Stimulated activated CD4-positive, alpha-beta T cell treated with anti-CD3 and anti-CD28 coated beads, Interleukin-1b, Interleukin-23, amount 100 ng/mL, for 1 hour (primary cell): ENCODE measurements around the gene EEPD1.
"Not testable (repeated sequence)": the region's sequence is repeated elsewhere in the genome, so short reads cannot be mapped to it uniquely, and the experiment has no call there.

Experiments used
- DNase-seq, 2 donors: peaks; one replicate each; pipeline ENCODE4 v3.0.0-alpha.2; 2020; ENCODE audit warnings: low read depth in 2 of 2

EEPD1 gene

DNA sequence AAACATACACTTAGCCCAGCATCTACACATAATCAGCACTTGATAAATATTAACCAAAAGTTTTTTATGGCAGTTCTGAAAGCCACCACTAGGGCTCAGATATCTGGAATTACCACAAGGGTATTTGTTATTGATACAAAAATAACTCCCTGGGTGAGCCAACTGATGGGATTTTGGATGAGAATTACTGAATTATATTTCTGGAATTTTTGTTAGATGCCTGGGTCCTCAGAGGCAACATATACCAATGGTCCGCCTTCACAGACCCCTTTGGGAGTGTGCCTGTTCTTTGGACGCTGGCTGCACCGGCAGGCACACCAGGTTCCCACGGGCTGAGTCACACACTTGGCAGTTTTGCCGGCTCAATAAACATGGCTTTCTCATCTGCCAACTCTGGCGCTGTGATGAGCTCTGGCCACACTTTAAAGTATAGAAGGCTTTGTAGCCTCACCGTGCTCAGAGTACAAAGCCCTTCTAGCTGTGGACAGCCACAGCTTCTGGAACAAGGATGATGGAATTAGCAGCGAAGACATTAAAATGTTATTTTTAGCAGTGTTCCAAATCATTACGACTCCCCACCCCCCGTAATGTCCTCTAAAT is 24.5 kb upstream of the EEPD1 start:
- no peak for DNase-seq

GRCh38 chr7:36129048-36129534 is 24.0 kb upstream of the EEPD1 start:
- DNase-seq, result no peak

DNA sequence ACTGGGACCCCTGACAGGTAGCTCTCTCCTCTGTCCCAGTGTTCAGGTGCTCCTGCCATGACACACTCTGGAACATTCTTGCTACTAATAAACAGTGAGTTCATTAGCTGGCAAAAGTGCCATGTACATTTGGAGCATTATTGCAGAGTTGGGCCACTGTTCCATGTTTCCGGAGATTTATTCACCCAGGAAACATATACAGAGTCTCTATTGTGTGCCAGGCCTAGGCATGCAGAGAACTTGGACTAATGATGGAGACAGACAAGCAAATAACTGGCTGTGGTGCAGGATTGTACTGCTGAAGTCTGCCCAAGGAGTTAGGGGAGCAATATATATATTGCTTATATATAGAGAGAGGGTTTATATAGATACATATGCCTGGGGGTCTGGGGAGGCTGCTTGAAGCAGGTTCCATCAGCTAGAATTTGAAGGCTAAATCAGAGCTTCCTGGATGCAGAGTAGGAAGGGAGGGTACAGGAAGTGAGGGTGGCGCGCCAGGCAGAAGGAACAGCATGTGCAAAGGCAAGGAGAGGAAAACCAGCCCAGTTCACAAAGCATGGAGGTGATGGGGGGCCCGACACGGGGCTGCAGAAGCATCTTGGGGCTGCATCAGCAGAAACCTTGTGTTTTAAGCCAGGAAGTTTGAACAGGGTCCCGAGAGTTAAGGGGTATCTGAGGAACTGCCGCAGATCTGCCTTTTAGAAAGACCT is 22.7 kb upstream of the EEPD1 start:
- DNase-seq, result no peak

DNA sequence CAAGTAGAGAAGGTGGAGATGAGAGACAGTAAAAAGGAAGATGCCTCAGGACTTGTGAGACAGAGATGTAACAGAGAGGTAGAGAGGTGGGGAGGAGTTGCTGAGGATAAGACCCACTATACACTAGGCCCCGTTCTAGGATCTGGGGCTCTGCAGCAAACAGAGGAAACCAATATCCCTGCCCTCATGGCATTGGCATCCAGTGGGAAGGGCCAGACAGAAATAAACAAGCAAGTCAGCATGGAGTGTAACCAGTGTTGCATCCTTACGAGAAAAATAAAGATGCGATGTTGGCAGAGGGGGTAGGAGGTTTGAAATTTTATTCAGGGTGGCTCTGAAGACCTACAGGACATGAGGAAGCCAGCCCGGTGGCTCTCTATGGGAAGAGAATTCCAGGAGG is 22.0 kb upstream of the EEPD1 start:
- DNase-seq, result no peak

GRCh38 chr7:36131499-36131898 is 21.6 kb upstream of the EEPD1 start:
- DNase-seq, result no peak

DNA sequence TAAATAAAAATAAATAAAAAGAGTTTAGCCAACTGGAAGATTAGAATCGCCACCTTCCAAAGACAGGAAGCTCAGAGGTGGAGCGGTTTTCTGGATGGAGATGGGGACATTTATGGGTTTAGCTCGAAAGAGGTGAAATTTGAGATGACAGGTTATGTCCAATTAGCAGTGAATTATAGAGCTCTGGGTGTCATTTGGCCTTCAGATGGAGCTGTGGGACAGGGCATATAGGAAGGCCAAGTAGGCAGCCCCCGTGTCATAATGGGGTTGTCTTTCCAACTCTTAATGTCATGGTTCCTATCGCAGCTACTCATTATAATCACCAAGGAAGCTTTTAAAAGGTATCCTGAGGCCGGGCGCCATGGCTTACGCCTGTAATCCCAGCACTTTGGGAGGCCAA is 21.0 kb upstream of the EEPD1 start:
- no peak for DNase-seq

GRCh38 chr7:36135700-36136099 is 17.4 kb upstream of the EEPD1 start:
- DNase-seq, result no peak

DNA sequence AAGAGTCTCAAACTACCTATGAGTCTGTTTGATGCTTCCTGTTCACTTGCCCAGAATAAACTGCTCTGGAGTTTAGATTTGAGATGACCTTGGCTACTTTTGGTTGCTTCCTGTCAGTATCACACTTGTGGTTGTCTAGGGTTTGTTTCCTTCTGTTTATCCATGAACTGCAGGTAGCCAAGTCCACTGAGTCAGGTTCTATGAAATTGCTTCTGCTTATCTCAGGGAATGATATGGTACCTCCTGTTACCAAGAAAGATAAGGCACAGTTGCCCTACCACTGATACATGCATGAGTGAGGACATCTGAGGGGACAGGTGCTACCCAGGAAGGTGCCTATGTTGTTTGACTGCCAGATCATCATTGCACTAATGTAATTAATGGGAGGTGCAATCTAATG is 15.8 kb upstream of the EEPD1 start:
- no peak for DNase-seq

DNA sequence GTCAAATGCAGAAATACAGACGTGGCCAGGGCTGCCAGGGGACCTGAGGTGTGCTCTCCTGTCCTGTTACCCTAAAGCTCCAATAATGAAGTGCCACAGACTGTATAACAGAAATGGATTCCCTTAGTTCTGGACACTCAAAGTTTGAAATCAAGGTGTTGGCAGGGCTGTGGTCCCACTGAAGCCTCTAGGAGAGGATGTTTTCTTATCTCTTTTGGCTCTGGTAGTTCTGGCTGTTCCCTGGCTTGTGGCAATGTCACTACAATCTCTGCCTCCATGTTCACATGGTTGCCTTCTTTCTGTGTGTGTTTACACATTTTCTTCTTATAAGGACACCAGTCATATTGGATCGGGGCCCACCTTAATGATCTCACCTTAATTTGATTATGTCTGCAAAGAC is 15.3 kb upstream of the EEPD1 start:
- no peak for DNase-seq

DNA sequence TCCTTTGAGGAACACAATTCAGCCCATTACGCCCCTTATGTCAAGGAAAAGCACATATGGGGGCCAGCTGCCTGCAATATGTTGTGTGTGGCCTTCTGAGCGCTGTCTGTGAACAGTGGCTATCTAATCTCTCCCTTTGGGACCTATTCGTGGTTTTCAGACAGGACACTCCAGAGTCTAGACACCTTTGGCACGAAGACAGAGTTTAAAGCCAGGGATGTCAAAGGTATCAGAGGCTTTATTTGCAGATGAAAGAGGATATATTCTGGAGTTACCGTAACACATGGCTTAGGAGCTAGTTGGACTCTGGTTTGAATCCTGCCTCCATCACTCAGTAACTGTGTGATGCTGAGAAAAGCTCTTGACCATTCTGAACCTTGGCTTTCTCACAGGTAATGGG is 14.8 kb upstream of the EEPD1 start:
- DNase-seq, result no peak

GRCh38 chr7:36141351-36141750 is 11.7 kb upstream of the EEPD1 start:
- DNase-seq, result no peak

GRCh38 chr7:36141850-36142249 is 11.2 kb upstream of the EEPD1 start:
- no peak for DNase-seq

DNA sequence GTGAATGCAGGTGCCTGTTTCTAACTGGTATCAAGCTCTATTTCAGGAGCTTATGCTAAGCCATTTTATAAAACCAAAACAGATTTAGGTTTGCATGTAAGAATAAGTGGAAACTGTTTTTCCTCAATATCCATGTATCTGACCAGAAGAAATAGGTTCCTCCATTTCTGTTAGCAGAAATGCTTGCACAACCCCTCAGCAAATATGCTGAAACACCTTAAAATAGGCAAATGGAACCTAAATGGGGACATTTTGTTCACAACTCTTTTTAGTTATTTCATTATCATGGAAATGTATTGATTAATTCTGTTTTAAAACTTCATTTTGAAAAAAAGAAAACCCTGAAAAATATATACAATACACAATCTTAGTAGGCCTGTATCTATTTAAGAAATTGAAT is 8.9 kb upstream of the EEPD1 start:
- DNase-seq, result no peak

GRCh38 chr7:36145686-36146085 is 7.4 kb upstream of the EEPD1 start:
- no peak for DNase-seq

DNA sequence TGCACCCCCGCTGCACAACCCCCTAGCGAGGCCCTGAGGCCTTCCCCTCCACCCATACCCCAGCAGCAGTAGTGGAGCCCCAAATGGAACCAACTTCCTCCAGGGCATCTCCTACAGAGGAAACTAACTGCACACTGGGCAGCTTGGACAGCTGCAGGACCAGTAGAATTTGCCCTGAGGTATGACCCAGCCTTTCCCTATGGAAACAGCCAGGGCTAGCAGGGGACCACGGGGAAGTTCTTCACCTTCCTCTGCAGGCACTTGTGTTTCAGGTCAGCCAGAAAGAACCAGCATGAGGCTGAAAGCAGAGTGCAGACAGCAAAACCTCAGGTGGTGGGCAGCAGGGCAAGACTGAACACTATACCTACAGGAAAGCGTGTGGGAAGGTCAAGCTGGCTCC is 5.7 kb upstream of the EEPD1 start:
- no peak for DNase-seq

DNA sequence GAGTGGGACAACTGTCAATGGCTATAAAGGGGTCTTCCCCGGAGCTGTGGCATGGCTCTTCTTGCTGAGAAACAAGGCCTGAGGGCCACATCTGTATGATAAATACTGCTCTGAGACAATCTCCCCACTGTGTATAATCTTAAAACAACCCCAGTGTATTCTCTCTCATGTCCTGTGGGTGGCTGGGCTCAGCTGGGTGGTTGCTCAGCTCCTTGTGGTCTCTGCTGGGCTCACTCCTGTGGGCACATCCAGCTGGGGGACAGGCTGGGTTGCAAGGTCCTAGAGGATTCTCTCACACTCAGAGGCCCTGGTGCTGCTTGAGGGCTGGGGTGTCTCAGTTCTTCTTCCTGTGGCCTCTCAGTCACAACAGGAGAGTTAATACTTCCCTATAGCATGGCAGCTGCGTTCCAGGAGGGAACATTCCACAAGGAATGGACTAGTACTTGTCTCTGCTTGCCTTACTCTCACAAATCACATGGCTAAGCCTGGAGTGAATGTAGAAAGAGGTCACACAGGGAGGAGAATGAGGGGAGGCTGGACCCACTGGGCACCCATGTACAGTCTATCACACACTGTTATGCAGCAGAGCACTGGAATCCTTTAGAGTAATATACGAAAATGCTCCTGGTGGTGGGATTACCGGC is 4.5 kb upstream of the EEPD1 start:
- DNase-seq, result no peak

DNA sequence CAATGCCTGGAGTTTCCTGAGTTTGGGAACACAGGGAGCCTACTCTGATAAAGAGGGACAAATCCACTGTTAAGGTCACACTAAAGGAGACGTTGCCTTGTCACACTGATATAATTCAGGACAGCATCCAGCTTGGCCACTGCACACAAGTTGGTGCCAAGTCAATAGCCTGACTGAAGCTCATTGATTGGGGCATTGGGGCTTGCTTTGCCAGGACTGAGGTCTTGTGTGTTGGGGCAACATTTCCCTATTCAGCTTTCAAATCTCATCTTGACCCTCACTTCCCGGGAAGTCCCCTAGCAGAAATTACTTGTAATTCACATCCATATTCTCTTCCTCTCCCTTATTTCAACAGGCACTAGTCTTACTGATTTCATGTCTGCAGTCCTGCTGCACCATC is 3.8 kb upstream of the EEPD1 start:
- DNase-seq, result not testable (repeated sequence)

GRCh38 chr7:36149694-36150452 is 3.2 kb upstream of the EEPD1 start:
- no peak for DNase-seq

DNA sequence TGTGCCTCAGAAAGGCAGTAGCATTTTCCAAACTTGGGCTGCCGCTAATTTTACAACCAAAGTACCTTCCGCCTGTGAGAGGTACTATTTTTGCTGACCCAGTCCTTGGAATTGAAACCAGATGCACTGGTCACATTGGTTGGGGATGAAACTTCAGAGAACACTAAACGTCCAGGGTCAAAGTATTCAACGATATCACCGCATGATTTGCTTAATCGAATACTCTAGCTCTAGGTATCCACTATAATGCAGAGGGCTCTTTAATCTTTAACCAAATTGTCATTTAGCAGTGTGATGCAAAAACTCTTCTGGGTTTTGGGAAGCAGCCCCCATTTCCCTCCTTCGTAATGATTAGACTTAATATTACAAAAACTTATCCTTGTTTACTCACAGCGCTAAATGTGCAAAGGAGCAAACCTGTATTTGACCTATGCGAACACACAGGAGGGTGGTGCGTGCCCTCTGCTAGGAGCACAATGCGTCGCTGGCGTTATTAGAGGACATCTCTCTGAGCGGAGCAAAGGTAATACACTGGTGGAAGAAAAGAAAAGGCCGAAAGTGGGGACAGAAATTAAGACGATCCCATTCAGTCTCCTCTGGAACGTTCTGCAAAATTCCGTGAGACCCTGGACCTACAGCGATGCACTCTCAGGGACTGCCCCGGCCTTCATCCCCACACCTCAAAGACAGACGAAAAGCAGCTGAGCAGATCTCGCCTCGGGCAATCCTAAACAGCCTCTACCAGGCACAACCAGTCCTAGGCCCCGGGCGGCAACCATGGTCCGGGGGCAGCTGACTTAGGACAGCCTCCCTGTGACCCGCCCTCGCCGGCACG is 916 bp upstream of the EEPD1 start:
- no peak for DNase-seq

GRCh38 chr7:36153571-36154097 is 580 bp downstream of the EEPD1 start:
- DNase-seq, result no peak
